ENCODE measurements around the gene CLASP2.

The CLASP2 gene

GRCh38 chr3:33491721-33492120 lies 226.3 kb downstream of the CLASP2 start:
- TF ChIP-seq FOXM1 (IDR thresholded peaks at IDR 0.05; ENCODE audit: borderline replicate concordance, low read depth) = no peak
- TF ChIP-seq EP300 (IDR thresholded peaks at IDR 0.05; ENCODE audit: borderline replicate concordance) = no peak
- TF ChIP-seq YY1 (IDR thresholded peaks at IDR 0.05; ENCODE audit: low read depth) = no peak
- no peak for TF ChIP-seq CEBPB (IDR thresholded peaks at IDR 0.05)
- no peak for TF ChIP-seq EGR1 (IDR thresholded peaks at IDR 0.05)
- TF ChIP-seq TAF1 (IDR thresholded peaks at IDR 0.05; ENCODE audit: low read depth) = no peak
- TF ChIP-seq NFIC (IDR thresholded peaks at IDR 0.05) = no peak
- no peak for TF ChIP-seq REST (IDR thresholded peaks at IDR 0.05; ENCODE audit: low read depth)
- TF ChIP-seq RAD21 (IDR thresholded peaks at IDR 0.05; ENCODE audit: low read depth) = no peak
- TF ChIP-seq CREB1 (IDR thresholded peaks at IDR 0.05; ENCODE audit: low read depth) = no peak
- TF ChIP-seq TCF12 (IDR thresholded peaks at IDR 0.05; ENCODE audit: low read depth) = no peak
- no peak for TF ChIP-seq ZBTB7A (IDR thresholded peaks at IDR 0.05; ENCODE audit: low read depth)
- no peak for TF ChIP-seq TEAD4 (IDR thresholded peaks at IDR 0.05)
- TF ChIP-seq MAX (IDR thresholded peaks at IDR 0.05) = no peak
- no peak for TF ChIP-seq USF1 (IDR thresholded peaks at IDR 0.05)

GRCh38 chr3:33490641-33491241 lies 227.3 kb downstream of the CLASP2 start:
- TF ChIP-seq TEAD4 (IDR thresholded peaks at IDR 0.05) = no peak

GRCh38 chr3:33488683-33489082 lies 229.4 kb downstream of the CLASP2 start:
- TF ChIP-seq TCF12 (IDR thresholded peaks at IDR 0.05; ENCODE audit: low read depth) (no peak), CREB1 (IDR thresholded peaks at IDR 0.05; ENCODE audit: low read depth) (no peak), USF1 (IDR thresholded peaks at IDR 0.05) (no peak)

GRCh38 chr3:33488246-33488645 lies 229.8 kb downstream of the CLASP2 start:
- TF ChIP-seq FOXM1 (IDR thresholded peaks at IDR 0.05; ENCODE audit: borderline replicate concordance, low read depth) = no peak
- no peak for TF ChIP-seq TCF12 (IDR thresholded peaks at IDR 0.05; ENCODE audit: low read depth)
- TF ChIP-seq TAF1 (IDR thresholded peaks at IDR 0.05; ENCODE audit: low read depth) = no peak
- no peak for TF ChIP-seq CREB1 (IDR thresholded peaks at IDR 0.05; ENCODE audit: low read depth)
- TF ChIP-seq RAD21 (IDR thresholded peaks at IDR 0.05; ENCODE audit: low read depth) = no peak

- TF ChIP-seq TEAD4 (IDR thresholded peaks at IDR 0.05) (no peak), RAD21 (IDR thresholded peaks at IDR 0.05; ENCODE audit: low read depth) (no peak), USF1 (IDR thresholded peaks at IDR 0.05) (no peak), EGR1 (IDR thresholded peaks at IDR 0.05) (no peak), TCF12 (IDR thresholded peaks at IDR 0.05; ENCODE audit: low read depth) (no peak), NFIC (IDR thresholded peaks at IDR 0.05) (no peak), CEBPB (IDR thresholded peaks at IDR 0.05) (no peak), EP300 (IDR thresholded peaks at IDR 0.05; ENCODE audit: borderline replicate concordance) (no peak), TAF1 (IDR thresholded peaks at IDR 0.05; ENCODE audit: low read depth) (no peak), FOXM1 (IDR thresholded peaks at IDR 0.05; ENCODE audit: borderline replicate concordance, low read depth) (no peak), CREB1 (IDR thresholded peaks at IDR 0.05; ENCODE audit: low read depth) (no peak), MAX (IDR thresholded peaks at IDR 0.05) (no peak), REST (IDR thresholded peaks at IDR 0.05; ENCODE audit: low read depth) (no peak)
Measured at GRCh38 chr3:33482111-33482521, 235.9 kb downstream of the CLASP2 start.

GRCh38 chr3:33474896-33475295 lies 243.2 kb downstream of the CLASP2 start:
- TF ChIP-seq EP300 (IDR thresholded peaks at IDR 0.05; ENCODE audit: borderline replicate concordance) = no peak
- TF ChIP-seq USF1 (IDR thresholded peaks at IDR 0.05) = no peak
- TF ChIP-seq CEBPB (IDR thresholded peaks at IDR 0.05) = peak; percentile 34; the same call in 1 of the 2 replicates
- no peak for TF ChIP-seq FOXM1 (IDR thresholded peaks at IDR 0.05; ENCODE audit: borderline replicate concordance, low read depth)
- TF ChIP-seq EGR1 (IDR thresholded peaks at IDR 0.05) = no peak
- no peak for TF ChIP-seq REST (IDR thresholded peaks at IDR 0.05; ENCODE audit: low read depth)

Measured in Ishikawa (cell line).